CD4-positive, alpha-beta T cell treated with Interleukin-17A for 1 hour (primary cell): ENCODE measurements around the gene CABP5.
"Not testable (repeated sequence)": the region's sequence is repeated elsewhere in the genome, so short reads cannot be mapped to it uniquely, and the experiment has no call there.

ENCODE experiments used
- DNase-seq: peaks from one replicate; pipeline ENCODE4 v3.0.0-alpha.2; 2020

The CABP5 gene

DNA sequence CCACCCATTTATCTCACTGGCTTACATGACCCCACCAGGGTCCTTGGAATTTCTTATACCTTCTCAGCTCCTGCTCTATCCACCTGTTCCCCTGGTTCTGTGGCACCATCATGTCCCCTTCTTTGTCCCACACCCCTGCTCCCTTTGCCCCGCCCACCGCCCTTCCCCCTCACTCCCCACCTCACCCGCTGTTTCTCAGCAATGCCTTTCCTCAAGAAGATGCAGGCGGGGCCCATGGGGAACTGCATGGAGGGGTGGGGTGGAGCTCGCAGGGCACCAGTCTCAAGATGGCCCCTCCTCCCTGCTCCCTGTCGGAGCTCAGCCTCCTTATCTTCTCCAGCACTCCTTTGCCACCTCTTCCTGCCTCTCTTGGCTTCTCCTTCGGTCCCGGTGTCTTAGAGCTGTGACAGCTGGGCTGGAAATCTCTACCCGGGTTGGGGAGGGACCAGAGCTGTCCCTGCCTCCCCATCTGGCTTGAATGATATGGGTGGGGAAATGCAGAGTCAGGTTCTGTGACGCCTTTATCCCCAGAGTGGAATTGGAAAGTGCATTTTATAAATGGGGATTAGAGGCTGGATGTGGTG is at the start of gene CABP5:
Gene CABP5, minus strand, starts transcription at position 405 of the 584 bp plus-strand sequence. Its CDS starts 157 bp downstream, at position 248.
- no peak for DNase-seq

DNA sequence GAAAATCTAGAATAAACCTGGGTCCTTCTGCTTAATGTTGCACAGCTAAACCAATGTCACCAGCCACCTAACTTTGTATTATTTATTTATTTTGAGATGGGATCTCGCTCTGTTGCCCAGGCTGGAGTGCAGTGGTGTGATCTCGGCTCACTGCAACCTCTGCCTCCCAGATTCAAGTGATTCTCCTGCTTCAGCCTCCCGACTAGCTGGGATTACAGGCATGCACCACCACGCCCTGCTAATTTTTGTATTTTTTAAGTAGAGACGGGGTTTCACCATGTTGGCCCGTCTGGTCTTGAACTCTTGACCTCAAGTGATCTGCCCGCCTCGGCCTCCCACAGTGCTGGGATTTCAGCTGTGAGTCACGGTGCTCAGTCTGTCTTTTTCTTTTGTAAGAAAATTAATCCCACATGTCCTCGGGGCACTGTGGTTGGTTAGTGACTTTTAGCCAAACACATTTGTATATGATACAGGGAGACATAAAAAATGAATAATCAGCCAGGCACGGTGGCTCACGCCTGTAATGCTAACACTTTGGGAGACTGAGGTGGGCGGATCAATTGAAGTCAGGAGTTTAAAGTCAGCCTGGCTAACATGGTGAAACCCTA is 47.3 kb upstream of the CABP5 start:
- DNase-seq, result not testable (repeated sequence)

DNA sequence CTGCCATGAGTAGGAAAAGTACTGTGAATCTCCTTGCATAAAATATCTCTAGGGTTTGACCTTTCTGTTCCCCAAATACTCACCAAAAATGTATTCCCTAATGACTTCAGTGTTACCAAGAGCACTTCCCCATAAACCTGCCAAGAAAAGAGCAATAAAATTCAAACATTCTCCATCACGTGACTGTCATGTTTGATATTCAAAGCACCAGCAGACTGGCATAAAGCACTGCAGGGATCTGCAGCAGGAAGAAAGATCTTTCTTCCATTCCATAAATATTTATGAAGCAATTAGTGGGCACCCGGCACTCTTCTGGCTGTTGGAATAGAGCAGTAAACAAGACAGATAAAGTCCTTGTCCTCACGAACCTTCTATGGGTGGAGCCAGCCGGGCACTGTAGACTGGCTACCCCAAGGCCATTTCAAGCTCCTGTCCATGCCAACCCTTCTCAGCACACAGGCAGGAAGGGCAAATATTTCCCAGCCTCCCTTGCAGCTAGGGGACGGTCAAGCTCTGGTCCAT is 46.5 kb upstream of the CABP5 start:
- DNase-seq, result no peak

DNA sequence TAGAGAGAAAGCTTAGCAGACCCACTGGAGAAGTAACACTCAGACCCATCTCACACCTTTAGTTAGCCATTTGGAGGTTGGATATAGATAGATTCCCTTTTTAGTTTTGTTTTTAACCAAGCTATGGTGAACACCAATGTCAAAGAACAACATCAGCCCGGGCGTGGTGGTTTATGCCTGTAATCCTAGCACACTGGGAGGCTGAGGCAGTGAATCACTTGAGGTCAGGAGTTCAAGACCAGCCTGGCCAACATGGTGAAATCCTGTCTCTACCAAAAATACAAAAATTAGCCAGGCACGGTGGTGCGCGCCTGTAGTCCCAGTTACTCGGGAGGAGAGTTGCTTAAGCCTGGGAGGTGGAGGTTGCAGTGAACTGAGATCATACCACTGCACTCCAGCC is 45.1 kb upstream of the CABP5 start:
- DNase-seq, result not testable (repeated sequence)

DNA sequence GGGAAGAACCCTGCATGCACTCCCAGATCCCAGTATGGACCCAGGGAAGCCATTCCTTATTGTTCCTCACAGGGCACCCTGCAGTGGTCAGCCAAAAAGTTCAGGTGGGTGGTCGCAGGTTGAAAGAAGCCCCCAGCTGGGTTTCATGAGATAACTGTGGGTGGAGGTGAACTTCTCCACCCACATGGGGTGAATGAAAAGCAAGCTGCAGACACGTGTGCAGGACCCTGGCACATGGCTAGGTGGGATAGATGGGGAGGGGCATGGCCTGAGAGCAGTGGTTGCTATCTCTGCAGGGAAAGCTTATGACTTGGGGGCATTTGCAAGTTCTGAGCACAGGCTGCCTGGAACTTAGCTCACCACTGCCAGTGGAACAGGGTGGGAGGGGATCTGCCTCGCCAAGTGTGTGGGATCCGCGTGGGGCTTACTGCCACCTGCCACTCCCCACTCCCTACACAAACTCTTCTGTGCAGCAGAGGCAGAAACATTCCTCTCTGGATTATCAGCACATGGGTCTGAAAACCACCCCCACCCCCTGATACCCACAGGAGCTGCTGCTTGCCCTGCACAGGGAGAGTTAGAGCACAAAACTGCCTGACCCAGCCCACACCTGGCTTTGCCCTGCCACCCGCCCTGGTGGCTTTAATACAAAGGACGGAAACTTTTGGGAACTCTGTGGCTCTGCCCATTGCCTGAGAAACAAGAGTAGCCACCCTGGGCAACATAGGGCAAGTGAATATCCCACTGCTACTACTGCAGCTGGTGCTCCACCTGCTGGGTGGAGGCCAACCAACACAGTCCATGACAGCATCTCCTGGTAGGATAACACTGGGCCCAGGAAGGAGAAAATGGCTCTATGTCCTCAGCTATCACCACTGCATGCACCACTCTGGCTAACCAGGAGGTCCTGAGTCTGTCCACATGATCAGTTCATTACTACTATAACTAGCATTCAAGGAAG is 42.3 kb upstream of the CABP5 start:
- no peak for DNase-seq

DNA sequence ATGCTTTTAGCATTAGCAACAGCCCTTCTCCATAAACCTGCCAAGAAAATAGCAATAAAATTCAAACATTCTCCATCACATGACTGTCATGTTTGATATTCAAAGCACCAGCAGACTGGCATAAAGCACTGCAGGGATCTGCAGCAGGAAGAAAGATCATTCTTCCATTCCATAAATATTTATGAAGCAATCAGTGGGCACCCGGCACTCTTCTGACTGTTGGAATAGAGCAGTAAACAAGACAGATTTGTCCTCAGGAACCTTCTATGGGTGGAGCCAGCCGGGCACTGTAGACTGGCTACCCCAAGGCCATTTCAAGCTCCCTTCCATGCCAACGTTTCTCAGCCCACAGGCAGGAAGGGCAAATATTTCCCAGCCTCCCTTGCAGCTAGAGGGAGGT is 41.2 kb upstream of the CABP5 start:
- no peak for DNase-seq

DNA sequence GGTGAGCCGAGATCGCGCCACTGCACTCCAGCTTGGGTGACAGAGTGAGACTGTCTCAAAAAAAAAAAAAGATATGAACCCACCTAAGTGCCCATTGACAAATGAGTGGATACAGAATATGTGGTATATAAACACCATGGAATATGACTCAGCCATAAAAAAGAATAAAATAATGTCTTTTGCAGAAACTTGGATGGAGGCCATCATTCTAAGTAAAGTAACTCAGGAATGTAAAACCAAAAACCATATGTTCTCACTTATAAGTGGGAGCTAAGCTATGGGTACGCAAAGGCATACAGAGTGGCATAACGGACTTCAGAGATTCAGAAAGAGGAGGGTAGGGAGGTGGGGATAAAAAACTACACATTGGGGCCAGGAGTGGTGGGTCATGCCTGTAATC is 37.2 kb upstream of the CABP5 start:
- DNase-seq, result no peak

DNA sequence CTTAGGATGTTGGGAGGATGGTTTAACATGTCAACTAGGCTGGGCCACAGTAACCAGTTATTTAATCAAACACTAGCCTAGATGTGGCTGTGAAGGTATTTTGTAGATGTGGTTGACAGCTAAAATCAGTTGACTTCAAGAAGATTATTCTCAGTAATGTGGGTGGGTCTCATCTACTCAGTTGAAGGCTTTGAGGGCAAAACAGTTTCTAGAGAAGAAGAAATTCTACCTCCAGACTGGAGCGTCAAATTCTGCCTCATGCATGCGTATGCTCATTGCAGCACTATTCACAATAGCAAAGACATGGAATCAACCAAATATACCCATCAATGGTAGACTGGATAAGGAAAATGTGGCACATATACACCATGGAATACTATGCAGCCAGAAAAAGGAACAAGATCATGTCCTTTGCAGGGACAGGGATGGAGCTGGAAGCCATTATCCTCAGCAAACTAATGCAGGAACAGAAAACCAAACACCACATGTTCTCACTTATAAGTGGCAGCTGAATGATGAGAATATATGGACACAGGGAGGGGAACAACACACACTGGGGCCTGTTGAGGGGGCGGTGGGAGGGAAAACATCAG is 26.4 kb upstream of the CABP5 start:
- not testable (repeated sequence) for DNase-seq

DNA sequence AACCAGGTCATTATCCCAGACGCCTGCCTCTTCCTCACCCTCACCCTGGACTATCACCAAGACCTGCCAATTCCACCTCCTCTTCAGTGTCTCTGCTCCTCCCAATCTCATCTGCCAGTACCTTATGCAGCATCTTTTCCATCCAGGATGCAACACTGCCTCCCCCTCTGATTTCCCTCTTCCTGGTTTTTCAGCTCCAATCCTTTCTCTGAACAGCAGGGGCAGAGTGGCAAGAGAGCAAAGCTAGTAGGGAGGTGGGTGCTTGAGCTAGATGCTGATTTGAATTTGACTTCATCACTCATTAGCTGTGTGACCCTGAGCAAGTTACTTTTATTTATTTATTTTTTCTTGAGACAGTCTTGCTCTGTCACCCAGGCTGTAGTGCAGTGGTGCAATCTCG is 25.6 kb upstream of the CABP5 start:
- DNase-seq, result no peak

DNA sequence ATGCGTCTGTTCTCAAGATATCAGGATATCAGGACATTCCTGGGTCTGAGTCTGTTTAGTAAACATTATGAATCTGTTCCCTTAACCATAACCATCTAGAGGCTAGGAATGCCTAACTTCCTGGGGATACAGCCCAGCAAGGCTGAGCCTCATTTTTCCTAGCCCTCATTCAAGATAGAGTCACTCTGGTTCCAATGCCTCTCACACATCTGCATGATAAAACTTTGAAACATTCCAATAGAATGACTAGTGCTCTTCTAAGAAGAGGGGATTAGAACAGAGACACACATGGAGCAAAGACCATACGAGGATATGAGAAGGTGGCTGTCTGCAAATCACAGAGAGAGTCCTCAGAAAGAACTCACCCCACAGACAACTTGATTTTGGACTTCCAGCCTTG is 20.6 kb upstream of the CABP5 start:
- DNase-seq, result no peak

DNA sequence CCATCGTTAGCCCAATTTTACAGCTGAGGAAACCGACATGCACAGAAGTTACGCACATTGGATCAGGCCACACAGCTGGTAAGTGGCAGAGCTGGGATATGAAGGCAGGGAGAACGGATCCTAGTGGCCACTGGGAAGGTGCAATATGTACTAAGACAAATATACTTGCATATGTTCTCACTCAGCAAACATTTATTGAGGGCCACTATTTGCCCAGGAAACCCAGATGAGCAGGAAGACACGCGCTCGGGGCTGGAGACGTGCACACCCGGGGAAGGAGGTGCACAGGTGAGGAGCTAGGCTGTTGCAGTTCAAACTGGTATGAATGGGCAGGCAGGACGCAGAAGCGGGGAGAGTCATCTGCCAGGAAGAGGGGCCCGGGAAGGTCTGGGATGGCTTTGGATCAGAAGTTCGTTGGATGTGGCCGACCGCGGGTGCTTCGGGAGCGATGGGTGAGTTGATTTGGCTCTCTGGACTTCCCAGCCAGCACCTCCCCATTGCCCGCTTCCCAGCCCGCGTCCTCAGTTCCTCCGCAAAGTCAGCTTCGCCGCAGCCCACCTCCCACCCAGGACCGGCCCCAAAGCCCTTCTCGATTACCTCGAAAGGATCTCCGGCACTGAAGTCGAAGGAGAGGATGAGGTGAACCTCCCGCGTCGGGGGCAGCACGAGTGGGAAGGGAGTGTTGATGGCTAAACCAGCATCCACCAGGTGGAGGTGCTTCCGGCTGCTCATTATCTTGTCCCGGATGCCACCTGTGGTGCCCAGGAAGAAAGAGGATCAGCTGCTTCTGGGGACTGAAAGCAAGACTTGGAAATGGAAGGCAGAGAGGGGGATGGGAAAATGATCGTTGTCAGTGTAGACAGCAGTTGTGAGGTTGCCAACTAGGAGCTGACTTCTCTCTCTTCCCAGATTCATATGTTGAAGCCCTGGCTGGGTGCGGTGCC is 17.8 kb upstream of the CABP5 start:
- DNase-seq, result no peak

DNA sequence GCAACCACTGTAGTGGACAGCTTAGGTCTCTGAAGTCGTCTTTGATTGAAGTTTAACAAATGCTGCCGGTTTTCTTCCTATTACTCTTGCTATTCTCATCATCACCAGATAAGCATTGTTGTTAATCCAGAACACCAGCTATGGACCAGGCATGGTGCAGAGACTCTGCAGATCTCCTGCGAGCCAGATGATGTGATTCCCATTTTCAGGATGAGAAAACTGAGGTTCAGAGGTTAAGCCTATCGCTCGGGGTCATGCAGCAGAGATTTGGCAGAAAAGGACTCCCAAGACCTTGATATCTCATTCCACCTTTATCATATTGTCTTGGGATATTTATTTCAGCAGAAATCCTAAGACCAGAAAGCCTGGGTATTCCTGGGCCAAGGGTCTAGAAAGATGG is 16.5 kb upstream of the CABP5 start:
- no peak for DNase-seq

DNA sequence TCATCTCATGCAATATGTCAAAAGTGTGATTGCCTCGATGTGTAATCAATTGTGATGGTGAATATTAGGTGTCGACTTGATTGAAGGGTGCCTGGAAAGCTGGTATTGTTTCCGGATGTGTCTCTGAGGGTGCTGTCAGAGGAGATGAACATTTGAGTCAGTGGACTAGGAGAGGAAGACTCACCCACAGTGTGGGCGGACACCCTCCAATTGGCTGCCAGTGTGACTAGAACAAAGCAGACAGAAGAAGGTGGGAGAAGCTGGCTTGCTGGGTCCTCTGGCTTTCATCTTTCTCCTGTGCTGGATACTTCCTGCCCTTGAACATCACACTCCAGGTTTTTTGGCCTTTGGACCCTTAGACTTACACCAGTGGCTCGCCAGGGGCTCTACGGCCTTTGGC is 15.5 kb upstream of the CABP5 start:
- DNase-seq, result no peak

DNA sequence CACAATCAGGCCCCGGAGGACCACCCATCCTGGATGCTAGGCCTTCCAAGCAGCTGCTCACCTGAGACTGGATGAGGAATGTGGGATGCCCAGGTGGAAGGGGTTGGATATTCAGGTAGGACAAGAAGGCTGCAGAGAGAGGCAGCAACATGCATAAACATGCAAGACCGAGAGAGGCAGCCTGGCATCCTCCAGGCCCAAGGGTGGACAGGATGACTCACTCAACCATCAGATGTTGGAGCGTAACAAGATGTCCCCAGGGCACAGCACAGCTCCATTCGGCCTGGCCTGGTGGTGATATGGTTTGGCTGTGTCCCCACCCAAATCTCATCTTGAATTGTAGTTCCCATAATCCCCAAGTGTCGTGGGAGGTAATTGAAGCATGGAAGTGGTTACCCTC is 10.0 kb upstream of the CABP5 start:
- no peak for DNase-seq

DNA sequence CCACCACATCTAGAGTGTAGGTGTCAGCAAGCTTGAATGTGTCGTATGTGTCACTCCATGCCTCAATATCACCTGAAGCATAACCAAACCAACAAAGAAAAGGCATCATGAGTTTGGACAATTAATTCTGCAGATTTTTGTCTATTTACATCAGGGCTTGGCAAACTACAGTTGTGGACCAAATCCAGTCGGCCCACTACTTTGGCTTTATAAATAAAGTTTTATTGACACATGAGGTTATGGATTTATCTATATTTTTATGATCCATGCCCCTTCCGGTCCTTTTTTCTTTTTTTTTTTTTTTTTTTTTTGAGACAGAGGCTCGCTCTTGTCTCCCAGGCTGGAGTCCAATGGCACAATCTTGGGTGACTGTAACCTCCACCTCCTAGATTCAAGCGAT is 9.2 kb upstream of the CABP5 start:
- DNase-seq, result no peak

DNA sequence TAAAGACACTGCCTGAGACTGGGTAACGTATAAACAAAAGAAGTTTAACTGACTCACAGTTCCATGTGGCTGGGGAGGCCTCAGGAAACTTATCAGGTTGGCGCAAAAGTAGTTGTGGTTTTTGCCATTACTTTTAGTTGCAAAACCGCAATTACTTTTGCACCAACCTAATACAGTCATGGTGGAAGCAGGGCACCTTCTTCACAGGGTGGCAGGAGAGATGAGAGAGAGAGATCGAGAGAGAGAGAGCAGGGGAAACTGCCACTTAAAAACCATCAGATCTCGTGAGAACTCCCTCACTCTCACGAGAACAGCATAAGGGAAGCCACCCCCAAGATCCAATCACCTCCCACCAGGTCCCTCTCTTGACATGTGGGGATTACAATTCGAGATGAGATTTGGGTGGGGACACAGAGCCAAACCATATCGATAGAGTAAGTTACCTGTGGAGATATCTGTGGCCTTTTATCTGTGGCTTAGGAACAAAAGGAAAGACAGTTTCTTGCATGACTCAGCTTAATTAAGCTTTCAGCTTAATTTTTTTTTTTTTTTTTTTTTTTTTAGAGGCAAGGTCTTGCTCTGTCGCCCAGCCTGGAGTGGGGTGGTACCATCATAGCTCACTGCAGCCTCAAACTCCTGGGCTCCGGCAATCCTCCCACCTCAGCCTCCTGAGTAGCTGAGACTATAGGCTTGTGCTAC is 7.6 kb upstream of the CABP5 start:
- DNase-seq, result no peak

DNA sequence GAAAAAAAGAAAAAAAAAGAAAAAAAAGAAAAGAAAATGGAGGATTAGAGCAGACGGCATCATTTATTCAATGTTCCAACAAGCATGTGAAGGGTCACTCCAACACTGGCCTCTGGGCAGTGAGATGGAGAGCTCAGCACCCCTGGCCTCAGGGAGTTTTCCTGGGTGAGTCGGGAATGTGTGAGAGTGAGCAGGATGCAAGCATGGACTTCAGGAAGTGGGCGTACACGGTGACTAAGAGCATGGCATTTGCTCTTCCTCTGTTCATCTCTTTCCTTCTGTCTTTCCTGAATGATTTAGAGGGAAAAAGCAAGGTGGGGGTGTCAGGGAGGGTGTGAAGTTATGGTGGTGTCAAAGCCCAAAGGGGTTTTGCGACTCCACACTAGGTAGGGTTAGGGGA is 682 bp upstream of the CABP5 start:
- no peak for DNase-seq

DNA sequence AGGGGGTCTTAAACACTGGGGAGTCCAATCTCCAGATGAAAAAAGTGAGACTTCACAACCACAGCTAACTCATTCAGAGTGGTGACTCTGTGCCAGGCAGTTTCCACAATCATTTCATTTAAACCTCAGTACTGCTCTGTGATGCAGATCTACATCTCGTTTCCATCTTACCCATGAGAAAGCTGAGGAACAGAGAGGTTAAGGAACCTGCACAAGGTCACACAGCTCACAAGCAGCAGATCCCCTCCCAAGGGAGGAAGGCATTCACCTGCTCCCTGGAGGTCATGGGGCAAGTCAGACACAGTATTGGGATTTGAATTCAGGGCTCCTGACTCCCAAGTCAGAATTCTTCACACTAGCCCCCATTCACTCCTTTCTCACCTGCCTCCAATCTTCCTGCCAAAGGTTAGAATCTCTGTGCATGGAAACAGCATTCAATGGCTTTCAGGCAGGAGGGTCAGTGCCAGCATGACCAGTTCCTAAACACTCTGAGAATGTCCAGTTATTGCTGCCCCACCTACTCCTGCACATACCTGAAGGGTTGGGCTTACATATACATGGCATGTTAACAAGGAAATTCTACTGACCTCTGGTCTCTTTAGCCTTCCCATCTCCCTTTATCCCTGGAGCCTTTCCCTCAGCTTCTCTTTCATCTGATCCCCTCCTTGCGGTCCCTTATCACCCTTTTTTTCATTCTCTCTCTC is 1.9 kb downstream of the CABP5 start:
- no peak for DNase-seq

DNA sequence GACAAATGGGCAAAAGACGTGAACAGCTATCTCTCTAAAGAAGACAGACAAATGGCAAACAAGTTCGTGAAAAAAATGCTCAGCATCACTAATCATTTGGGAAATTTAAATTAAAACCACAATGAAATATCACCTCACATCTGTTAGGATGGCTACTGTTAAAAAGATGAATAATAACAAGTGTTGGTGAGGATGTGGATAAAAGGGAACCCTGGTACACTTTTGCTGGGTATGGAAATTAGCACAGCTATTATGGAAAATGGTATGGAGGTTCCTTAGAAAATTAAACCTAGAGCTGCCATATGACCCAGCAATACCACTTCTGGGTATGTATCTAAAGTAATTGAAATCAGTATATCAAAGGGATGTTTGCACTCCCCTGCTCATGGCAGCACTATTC is 7.1 kb downstream of the CABP5 start:
- no peak for DNase-seq

DNA sequence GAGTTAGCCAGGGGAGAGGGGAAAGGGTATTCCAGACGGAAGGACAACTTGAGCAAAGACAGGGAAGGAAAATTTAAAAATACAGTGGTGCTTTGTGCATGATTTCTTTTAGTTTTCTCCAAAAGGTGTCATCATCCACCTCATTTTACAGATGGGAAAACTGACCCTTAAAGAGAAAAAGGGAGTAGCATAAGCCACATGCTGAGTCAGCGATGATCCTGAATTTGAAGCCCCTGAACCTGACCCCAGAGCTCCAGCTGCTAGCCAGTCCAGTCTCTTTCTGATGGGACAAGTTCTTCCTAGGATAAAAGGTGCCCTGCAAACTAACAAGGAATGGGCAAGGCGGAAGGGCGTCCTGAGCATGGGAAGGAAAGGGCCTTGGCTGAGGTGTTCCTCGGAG is 10.3 kb downstream of the CABP5 start:
- no peak for DNase-seq

DNA sequence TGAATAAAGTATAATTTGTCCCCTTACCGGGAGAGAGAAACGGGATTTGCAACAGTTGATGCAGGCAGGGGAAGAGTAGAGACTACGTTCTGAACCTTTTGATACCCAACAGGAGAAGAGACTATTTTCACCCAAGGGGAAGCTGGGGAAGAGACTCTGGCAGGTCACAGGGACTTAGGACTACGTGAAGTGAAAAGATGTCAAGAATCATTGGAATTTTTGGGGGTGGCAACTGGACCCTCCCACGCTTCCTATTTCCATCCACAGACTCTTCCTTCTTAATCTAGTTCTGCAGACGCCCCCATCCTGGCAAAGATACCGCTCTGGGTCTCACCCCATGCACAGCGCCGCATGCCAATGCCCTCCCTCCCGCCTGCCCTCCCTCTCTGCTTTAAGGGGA is 13.8 kb downstream of the CABP5 start:
- DNase-seq, result no peak
